ENCODE data around the gene VDAC1. TPM values are rescaled to one million over a fixed set of nuclear protein-coding genes. Genes with fewer than 3 reads are reported as not detected.

Gene VDAC1
- total and polyA plus RNA-seq, 2 donors = 101 to 166 TPM

DNA sequence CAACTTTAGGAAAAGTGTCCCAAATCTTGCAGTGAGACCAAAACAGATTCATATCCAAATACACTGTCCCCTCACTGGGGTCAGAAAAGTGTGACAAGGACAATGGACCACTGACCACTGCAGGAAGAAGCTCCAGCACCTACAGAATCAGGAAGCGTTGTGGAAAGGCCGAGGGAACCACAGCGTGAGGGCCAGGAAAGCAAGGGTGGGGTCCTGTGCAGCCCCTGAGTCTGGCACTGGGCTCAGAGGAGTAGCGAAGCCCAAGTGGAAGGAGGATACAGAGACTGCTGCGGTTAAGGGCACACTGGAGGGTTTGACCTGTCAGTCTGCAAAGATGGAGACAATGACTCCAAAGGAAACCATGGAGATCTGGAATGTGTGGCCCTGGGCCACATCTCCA lies 73.2 kb downstream of the VDAC1 start:
- Histone ChIP-seq H3K27ac (ENCODE audit: low read depth in 1 of 2, low read length in 1 of 2) (no peak overlapping the region), H3K36me3 (ENCODE audit: control insufficient read depth in 2 of 2, insufficient read depth in 2 of 2, low read length in 1 of 2) (no peaks in the 10 kb centered on the region), H3K4me3 (ENCODE audit: low read length in 2 of 2) (no peak overlapping the region), H3K4me1 (ENCODE audit: control insufficient read depth in 2 of 2, insufficient read depth in 2 of 2, low read length in 2 of 2) (peaks cover 11 to 37% of the 10 kb centered on the region in 2 donors), H3K9me3 (ENCODE audit: control insufficient read depth in 2 of 2, insufficient read depth in 1 of 2, low read length in 1 of 2) (peaks cover 0 to 13% of the 10 kb centered on the region in 2 donors), H3K27me3 (ENCODE audit: control insufficient read depth in 2 of 2, insufficient read depth in 1 of 2, low read length in 1 of 2) (no peaks in the 10 kb centered on the region)
- WGBS = 97% methylated on average over 5 of the region's 5 CpGs
- DNase-seq (ENCODE audit: low read depth in 6 of 9, low spot score in 9 of 9) = no peak

DNA sequence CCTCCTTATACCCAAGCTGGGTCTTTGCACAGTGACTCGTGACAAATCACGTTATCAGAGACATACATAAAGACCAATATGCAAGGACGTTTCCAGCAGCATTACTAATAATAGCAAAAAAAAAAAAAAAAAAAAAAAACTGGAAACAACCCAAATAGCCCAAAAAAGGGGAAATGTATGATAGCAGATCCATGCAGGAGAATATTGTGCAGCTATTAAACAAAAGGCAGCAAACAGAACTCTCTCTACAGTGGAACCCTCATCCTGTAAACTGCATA lies 74.0 kb downstream of the VDAC1 start:
- Histone ChIP-seq H3K4me1 (ENCODE audit: control insufficient read depth in 2 of 2, insufficient read depth in 2 of 2, low read length in 2 of 2) (peaks cover 11 to 37% of the 10 kb centered on the region in 2 donors), H3K4me3 (ENCODE audit: low read length in 2 of 2) (no peak overlapping the region)

DNA sequence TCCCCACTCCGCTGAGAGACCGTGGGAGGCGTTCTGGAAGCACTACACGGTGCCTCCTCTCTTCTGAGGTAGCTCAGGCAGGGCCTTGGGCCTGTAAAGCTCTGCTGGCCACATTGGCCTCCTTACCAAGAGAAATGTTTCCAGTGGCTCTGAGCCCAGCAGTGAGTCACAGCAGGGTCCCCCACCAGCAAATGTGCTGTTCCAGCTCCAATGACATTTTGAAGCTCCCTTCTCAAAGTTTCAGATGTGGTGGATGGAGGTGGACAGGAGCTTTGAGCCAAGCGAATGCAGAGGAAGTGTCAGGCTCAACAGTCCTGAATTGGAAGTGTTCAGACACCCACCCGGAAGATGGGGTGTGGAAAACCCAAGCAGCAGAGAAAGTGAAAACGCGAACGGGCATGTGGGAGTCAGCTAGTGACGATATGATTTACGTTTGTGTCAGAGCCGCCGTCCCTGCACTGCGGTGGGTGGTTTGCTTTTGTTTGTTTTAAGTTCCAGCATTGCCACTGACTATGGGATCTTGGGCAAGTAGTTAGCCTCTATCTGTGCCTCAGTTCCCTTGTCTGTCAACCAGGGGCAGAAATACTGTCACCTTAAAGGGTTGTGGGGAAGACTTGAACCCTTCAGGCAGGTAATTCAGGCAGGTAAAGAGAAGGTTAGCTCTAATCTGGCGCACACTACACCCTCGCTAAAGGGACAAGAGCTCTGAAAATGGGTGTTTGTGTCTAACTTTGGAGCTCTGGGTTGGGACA lies 74.5 kb downstream of the VDAC1 start:
- no peaks in the 10 kb centered on the region for H3K36me3 ChIP-seq (ENCODE audit: control insufficient read depth in 2 of 2, insufficient read depth in 2 of 2, low read length in 1 of 2)
- H3K4me1 ChIP-seq (ENCODE audit: control insufficient read depth in 2 of 2, insufficient read depth in 2 of 2, low read length in 2 of 2) = peaks cover 11 to 37% of the 10 kb centered on the region in 2 donors
- no peak overlapping the region for H3K27ac ChIP-seq (ENCODE audit: low read depth in 1 of 2, low read length in 1 of 2)
- DNase-seq (ENCODE audit: low read depth in 6 of 9, low spot score in 9 of 9) = peak in 4 of 9 donors; percentile 21 to 59 (median 26)
- H3K27me3 ChIP-seq (ENCODE audit: control insufficient read depth in 2 of 2, insufficient read depth in 1 of 2, low read length in 1 of 2) = no peaks in the 10 kb centered on the region
- no peaks in the 10 kb centered on the region for H3K9me3 ChIP-seq (ENCODE audit: control insufficient read depth in 2 of 2, insufficient read depth in 1 of 2, low read length in 1 of 2)
- no peak overlapping the region for H3K4me3 ChIP-seq (ENCODE audit: low read length in 2 of 2)
- WGBS = 52% methylated on average over 16 of the region's 16 CpGs

More for the DNA sequence above, 74.0 kb downstream of the VDAC1 start:
- no peak for DNase-seq (ENCODE audit: low read depth in 6 of 9, low spot score in 9 of 9)
- WGBS = 65% methylated on average over 3 of the region's 3 CpGs
- Histone ChIP-seq H3K36me3 (ENCODE audit: control insufficient read depth in 2 of 2, insufficient read depth in 2 of 2, low read length in 1 of 2) (no peaks in the 10 kb centered on the region), H3K27ac (ENCODE audit: low read depth in 1 of 2, low read length in 1 of 2) (no peak overlapping the region), H3K27me3 (ENCODE audit: control insufficient read depth in 2 of 2, insufficient read depth in 1 of 2, low read length in 1 of 2) (no peaks in the 10 kb centered on the region), H3K9me3 (ENCODE audit: control insufficient read depth in 2 of 2, insufficient read depth in 1 of 2, low read length in 1 of 2) (peaks cover 0 to 5% of the 10 kb centered on the region in 2 donors)

- H3K4me1 ChIP-seq (ENCODE audit: control insufficient read depth in 2 of 2, insufficient read depth in 2 of 2, low read length in 2 of 2) = peaks cover 10 to 30% of the 10 kb centered on the region in 2 donors
- H3K4me3 ChIP-seq (ENCODE audit: low read length in 2 of 2) = no peak overlapping the region
- no peak for DNase-seq (ENCODE audit: low read depth in 6 of 9, low spot score in 9 of 9)
- no peak overlapping the region for H3K27ac ChIP-seq (ENCODE audit: low read depth in 1 of 2, low read length in 1 of 2)
- no peaks in the 10 kb centered on the region for H3K9me3 ChIP-seq (ENCODE audit: control insufficient read depth in 2 of 2, insufficient read depth in 1 of 2, low read length in 1 of 2)
- no peaks in the 10 kb centered on the region for H3K27me3 ChIP-seq (ENCODE audit: control insufficient read depth in 2 of 2, insufficient read depth in 1 of 2, low read length in 1 of 2)
- no peaks in the 10 kb centered on the region for H3K36me3 ChIP-seq (ENCODE audit: control insufficient read depth in 2 of 2, insufficient read depth in 2 of 2, low read length in 1 of 2)
- WGBS = 86% methylated on average over 9 of the region's 9 CpGs
These were observed 76.0 kb downstream of the VDAC1 start for GRCh38 chr5:133928587-133929393.

DNA sequence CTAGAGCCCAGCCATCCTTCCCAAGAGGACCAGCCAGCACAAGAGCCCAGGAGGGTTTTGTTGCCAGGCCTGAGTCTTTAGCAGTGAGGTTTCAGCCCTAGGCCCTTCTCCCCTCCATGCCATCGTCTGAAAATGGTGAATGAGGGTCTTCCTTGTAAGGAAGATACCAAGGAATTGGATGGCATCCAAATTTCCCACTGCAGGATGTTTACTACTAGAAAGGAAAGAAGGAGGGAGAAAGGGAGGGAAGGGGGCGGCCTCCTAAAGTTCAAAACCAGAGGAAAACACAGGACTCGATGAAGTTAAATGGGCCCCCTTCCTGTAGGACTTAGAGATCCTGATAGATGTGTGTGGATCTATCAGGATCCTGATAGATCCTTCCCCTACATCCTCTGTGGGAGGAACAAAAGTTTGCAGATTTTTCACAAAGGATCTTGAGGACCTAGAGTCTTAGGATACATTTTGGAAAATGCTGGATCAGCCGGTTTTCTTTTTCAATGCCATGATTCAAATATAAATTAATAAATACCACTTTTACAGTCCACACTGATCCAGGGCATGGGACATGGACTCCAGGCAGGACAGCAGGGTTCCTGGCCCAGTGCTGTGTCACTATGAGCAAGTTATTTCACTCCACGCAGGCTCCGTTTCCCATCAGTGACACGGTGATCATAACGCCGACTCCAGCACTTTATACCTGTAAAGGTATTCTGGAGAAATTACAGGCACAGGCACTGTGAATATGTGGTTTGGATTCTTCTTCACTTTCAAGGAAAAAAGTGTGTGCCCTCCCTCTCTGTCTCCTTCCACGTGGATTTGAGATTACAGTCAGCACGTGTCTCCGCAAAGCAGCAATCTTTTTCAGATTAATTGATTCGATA lies 77.2 kb downstream of the VDAC1 start:
- 88% methylated on average over 13 of the region's 13 CpGs for WGBS
- Histone ChIP-seq H3K36me3 (ENCODE audit: control insufficient read depth in 2 of 2, insufficient read depth in 2 of 2, low read length in 1 of 2) (no peaks in the 10 kb centered on the region), H3K27me3 (ENCODE audit: control insufficient read depth in 2 of 2, insufficient read depth in 1 of 2, low read length in 1 of 2) (no peaks in the 10 kb centered on the region), H3K4me3 (ENCODE audit: low read length in 2 of 2) (no peak overlapping the region), H3K4me1 (ENCODE audit: control insufficient read depth in 2 of 2, insufficient read depth in 2 of 2, low read length in 2 of 2) (peaks cover 0 to 17% of the 10 kb centered on the region in 2 donors), H3K27ac (ENCODE audit: low read depth in 1 of 2, low read length in 1 of 2) (no peak overlapping the region), H3K9me3 (ENCODE audit: control insufficient read depth in 2 of 2, insufficient read depth in 1 of 2, low read length in 1 of 2) (no peaks in the 10 kb centered on the region)
- no peak for DNase-seq (ENCODE audit: low read depth in 6 of 9, low spot score in 9 of 9)

DNA sequence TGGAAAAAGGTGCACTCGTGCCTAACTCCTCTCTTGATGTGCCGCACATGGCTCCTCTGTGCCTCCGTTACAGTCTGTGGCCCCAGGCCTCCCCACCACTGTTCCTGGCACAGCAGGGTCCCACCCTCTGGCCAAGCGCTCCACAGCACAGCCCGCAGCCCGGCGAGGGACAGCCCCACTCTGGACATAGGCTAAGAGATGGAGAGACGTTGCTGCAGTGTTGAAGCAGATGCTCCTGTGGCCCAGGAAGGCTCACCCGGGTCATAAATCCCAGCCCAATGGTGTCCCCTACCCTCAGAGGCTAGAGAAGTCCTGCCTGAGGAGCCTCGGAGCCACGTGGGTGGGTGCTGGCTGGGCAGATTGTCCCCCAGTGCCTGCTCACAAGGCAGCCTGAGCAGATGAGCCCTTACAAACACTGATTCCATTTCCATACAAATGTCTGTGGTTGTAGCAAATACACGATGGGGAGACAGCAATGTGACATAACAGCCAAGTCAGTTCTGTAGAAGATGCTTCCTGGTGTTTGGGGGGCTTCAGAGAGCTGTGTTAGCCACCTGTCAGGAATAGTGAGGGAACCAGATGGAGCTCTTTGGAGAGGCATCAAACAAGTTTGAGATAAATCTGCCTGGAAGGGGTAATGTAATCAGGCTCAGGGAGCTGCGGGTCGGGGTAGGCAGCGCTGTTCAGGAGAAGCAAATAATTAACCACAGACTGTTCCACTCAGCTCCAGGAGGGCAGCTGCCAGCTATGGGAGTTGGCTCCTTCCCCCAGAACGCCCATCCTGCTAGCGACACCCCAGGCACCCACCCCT lies 78.1 kb downstream of the VDAC1 start:
- WGBS = 95% methylated on average over 17 of the region's 17 CpGs
- no peak overlapping the region for H3K27ac ChIP-seq (ENCODE audit: low read depth in 1 of 2, low read length in 1 of 2)
- H3K9me3 ChIP-seq (ENCODE audit: control insufficient read depth in 2 of 2, insufficient read depth in 1 of 2, low read length in 1 of 2) = no peaks in the 10 kb centered on the region
- DNase-seq (ENCODE audit: low read depth in 6 of 9, low spot score in 9 of 9) = no peak
- no peaks in the 10 kb centered on the region for H3K27me3 ChIP-seq (ENCODE audit: control insufficient read depth in 2 of 2, insufficient read depth in 1 of 2, low read length in 1 of 2)
- H3K36me3 ChIP-seq (ENCODE audit: control insufficient read depth in 2 of 2, insufficient read depth in 2 of 2, low read length in 1 of 2) = no peaks in the 10 kb centered on the region
- H3K4me1 ChIP-seq (ENCODE audit: control insufficient read depth in 2 of 2, insufficient read depth in 2 of 2, low read length in 2 of 2) = peaks cover 0 to 16% of the 10 kb centered on the region in 2 donors
- H3K4me3 ChIP-seq (ENCODE audit: low read length in 2 of 2) = no peak overlapping the region

- Histone ChIP-seq H3K9me3 (ENCODE audit: control insufficient read depth in 2 of 2, insufficient read depth in 1 of 2, low read length in 1 of 2) (no peaks in the 10 kb centered on the region), H3K4me3 (ENCODE audit: low read length in 2 of 2) (no peak overlapping the region), H3K27me3 (ENCODE audit: control insufficient read depth in 2 of 2, insufficient read depth in 1 of 2, low read length in 1 of 2) (no peaks in the 10 kb centered on the region), H3K27ac (ENCODE audit: low read depth in 1 of 2, low read length in 1 of 2) (no peak overlapping the region), H3K36me3 (ENCODE audit: control insufficient read depth in 2 of 2, insufficient read depth in 2 of 2, low read length in 1 of 2) (no peaks in the 10 kb centered on the region), H3K4me1 (ENCODE audit: control insufficient read depth in 2 of 2, insufficient read depth in 2 of 2, low read length in 2 of 2) (peaks cover 0 to 11% of the 10 kb centered on the region in 2 donors)
- 96% methylated on average over 12 of the region's 12 CpGs for WGBS
- no peak for DNase-seq (ENCODE audit: low read depth in 6 of 9, low spot score in 9 of 9)
These were observed 78.8 kb downstream of the VDAC1 start for GRCh38 chr5:133925866-133926488.

DNA sequence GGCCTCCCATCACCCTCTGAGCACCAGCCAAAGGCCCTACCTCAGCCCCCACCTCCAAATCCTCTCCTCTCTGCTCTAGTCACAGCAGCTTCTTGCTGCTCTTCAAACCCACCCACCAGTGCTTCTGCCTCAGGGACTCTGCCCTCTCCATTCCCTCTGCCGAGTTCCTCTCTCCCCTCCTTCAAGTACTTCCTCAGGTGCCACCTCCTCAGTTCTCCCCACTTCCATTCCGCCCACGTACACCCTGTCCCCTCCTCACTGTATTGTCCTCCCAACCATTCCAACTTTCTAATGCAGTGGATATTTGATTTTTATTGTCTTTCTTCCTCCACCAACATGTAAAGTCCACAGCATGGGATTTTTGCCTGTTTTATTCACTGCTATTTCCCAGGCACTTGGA lies 79.5 kb downstream of the VDAC1 start:
- DNase-seq (ENCODE audit: low read depth in 6 of 9, low spot score in 9 of 9) = no peak
- no peaks in the 10 kb centered on the region for H3K27me3 ChIP-seq (ENCODE audit: control insufficient read depth in 2 of 2, insufficient read depth in 1 of 2, low read length in 1 of 2)
- WGBS = 92% methylated on average over 3 of the region's 3 CpGs

More for the DNA sequence above, 79.5 kb downstream of the VDAC1 start:
- H3K4me1 ChIP-seq (ENCODE audit: control insufficient read depth in 2 of 2, insufficient read depth in 2 of 2, low read length in 2 of 2) = peaks cover 0 to 6% of the 10 kb centered on the region in 2 donors
- no peak overlapping the region for H3K27ac ChIP-seq (ENCODE audit: low read depth in 1 of 2, low read length in 1 of 2)
- no peak overlapping the region for H3K4me3 ChIP-seq (ENCODE audit: low read length in 2 of 2)
- no peaks in the 10 kb centered on the region for H3K9me3 ChIP-seq (ENCODE audit: control insufficient read depth in 2 of 2, insufficient read depth in 1 of 2, low read length in 1 of 2)
- H3K36me3 ChIP-seq (ENCODE audit: control insufficient read depth in 2 of 2, insufficient read depth in 2 of 2, low read length in 1 of 2) = no peaks in the 10 kb centered on the region
